Muscle of leg (tissue), 11 donors: ENCODE measurements around the gene PJVK. TPM values are rescaled to one million over a fixed set of nuclear protein-coding genes. Genes with fewer than 3 reads are reported as not detected.

ENCODE experiments used
- DNase-seq: peaks from one replicate; pipeline ENCODE4 v3.0.0; 2013
- H3K27ac ChIP-seq: one replicate; pipeline ENCODE4 v1.5.1; 2013; ENCODE audit warnings: mild to moderate bottlenecking, low read length, control low read depth
- H3K27me3 ChIP-seq: one replicate; pipeline ENCODE4 v1.6.1; 2013; ENCODE audit warnings: low read length; ENCODE audit not compliant: control insufficient read depth, insufficient read depth
- H3K36me3 ChIP-seq: one replicate; pipeline ENCODE4 v1.6.1; 2013; ENCODE audit warnings: low read length; ENCODE audit not compliant: control insufficient read depth, insufficient read depth
- H3K4me1 ChIP-seq: one replicate; pipeline ENCODE4 v1.6.1; 2013; ENCODE audit warnings: low read length; ENCODE audit not compliant: control insufficient read depth, insufficient read depth
- H3K4me3 ChIP-seq: one replicate; pipeline ENCODE4 v1.5.1; 2013; ENCODE audit warnings: low read length, control low read depth
- H3K9me3 ChIP-seq: replicated peaks from 2 replicates; pipeline ENCODE4 v1.6.1; 2013; ENCODE audit warnings: low read depth, low read length; ENCODE audit not compliant: control insufficient read depth
- WGBS: methylation state at CpG from one replicate; pipeline ENCODE4 v1.1.5; 2013; ENCODE audit warnings: missing lambda C conversion rate; ENCODE audit not compliant: insufficient coverage; 5-methylcytosine and 5-hydroxymethylcytosine counted together
- polyA plus RNA-seq, 8 donors: library from polyadenylated mRNA; unstranded; fragments of 120-200 nt; gene quantifications; one replicate each; pipeline versions ENCODE4 v1.2.1 to v1.2.3, GENCODE V29; 2013; ENCODE audit warnings: inconsistent platforms in 1 of 8, low replicate concordance in 1 of 8; ENCODE audit not compliant: insufficient read length in 8 of 8, insufficient read depth in 1 of 8
- total RNA-seq: library from RNA; stranded (reverse); fragments of 120-200 nt; gene quantifications from one replicate; pipeline ENCODE4 v1.2.4, GENCODE V29; 2013

The PJVK gene
- total and polyA plus RNA-seq, 9 donors: 2.2 to 7.4 (median 4.5) TPM

- no CpG with 5 or more reads among the region's 2 CpGs for WGBS
- H3K4me1 ChIP-seq: no peaks in the 10 kb centered on the region
- H3K27me3 ChIP-seq: no peaks in the 10 kb centered on the region
- no peak overlapping the region for H3K27ac ChIP-seq
- H3K4me3 ChIP-seq: no peak overlapping the region
- peaks cover 3% of the 10 kb centered on the region for H3K9me3 ChIP-seq
- DNase-seq: no peak
- peaks cover 41% of the 10 kb centered on the region for H3K36me3 ChIP-seq
These were observed 23.7 kb upstream of the PJVK start for GRCh38 chr2:178427458-178427857.

- WGBS: no CpG with 5 or more reads among the region's 1 CpG
- Histone ChIP-seq H3K27ac (no peak overlapping the region), H3K4me1 (no peaks in the 10 kb centered on the region), H3K27me3 (no peaks in the 10 kb centered on the region), H3K4me3 (no peak overlapping the region), H3K36me3 (peaks cover 44% of the 10 kb centered on the region), H3K9me3 (peaks cover 3% of the 10 kb centered on the region)
- DNase-seq: no peak
These were observed 22.8 kb upstream of the PJVK start for GRCh38 chr2:178428396-178428806.

- DNase-seq: no peak
- Histone ChIP-seq H3K4me3 (no peak overlapping the region), H3K9me3 (peaks cover 3% of the 10 kb centered on the region), H3K27ac (no peak overlapping the region), H3K4me1 (no peaks in the 10 kb centered on the region), H3K36me3 (peaks cover 52% of the 10 kb centered on the region), H3K27me3 (no peaks in the 10 kb centered on the region)
These were observed 21.8 kb upstream of the PJVK start for GRCh38 chr2:178429336-178429735.

- Histone ChIP-seq H3K27ac (no peak overlapping the region), H3K4me3 (no peak overlapping the region), H3K27me3 (no peaks in the 10 kb centered on the region), H3K36me3 (peaks cover 40% of the 10 kb centered on the region), H3K4me1 (no peaks in the 10 kb centered on the region), H3K9me3 (no peaks in the 10 kb centered on the region)
- no peak for DNase-seq
- 83% methylated on average over 2 of the region's 2 CpGs for WGBS
These were observed 14.5 kb upstream of the PJVK start for GRCh38 chr2:178436662-178437061.

- Histone ChIP-seq H3K27ac (no peak overlapping the region), H3K4me3 (no peak overlapping the region), H3K9me3 (no peaks in the 10 kb centered on the region), H3K4me1 (no peaks in the 10 kb centered on the region), H3K36me3 (peaks cover 36% of the 10 kb centered on the region), H3K27me3 (no peaks in the 10 kb centered on the region)
- WGBS: no CpG with 5 or more reads among the region's 2 CpGs
- DNase-seq: no peak
These were observed 9.8 kb upstream of the PJVK start for GRCh38 chr2:178441426-178441825.

GRCh38 chr2:178448968-178449661 is 2.1 kb upstream of the PJVK start:
- no peak overlapping the region for H3K4me3 ChIP-seq
- H3K27me3 ChIP-seq: no peaks in the 10 kb centered on the region
- H3K4me1 ChIP-seq: peaks cover 18% of the 10 kb centered on the region
- H3K9me3 ChIP-seq: no peaks in the 10 kb centered on the region
- peaks cover 29% of the 10 kb centered on the region for H3K36me3 ChIP-seq
- WGBS: no CpG with 5 or more reads among the region's 4 CpGs
- peak; percentile 25 for DNase-seq
- H3K27ac ChIP-seq: peak overlapping the region; percentile 94

GRCh38 chr2:178449700-178450523 is 1.3 kb upstream of the PJVK start:
- H3K4me3 ChIP-seq: peak overlapping the region; percentile 81
- peak; percentile 76 for DNase-seq
- peak overlapping the region; percentile 94 for H3K27ac ChIP-seq
- WGBS: 9% methylated on average over 15 of the region's 18 CpGs
- no peaks in the 10 kb centered on the region for H3K9me3 ChIP-seq
- H3K27me3 ChIP-seq: no peaks in the 10 kb centered on the region
- peaks cover 29% of the 10 kb centered on the region for H3K36me3 ChIP-seq
- peaks cover 18% of the 10 kb centered on the region for H3K4me1 ChIP-seq

GRCh38 chr2:178450524-178450773 is 729 bp upstream of the PJVK start:
- Histone ChIP-seq H3K27ac (peak overlapping the region; percentile 94), H3K4me3 (peak overlapping the region; percentile 81), H3K27me3 (no peaks in the 10 kb centered on the region), H3K9me3 (no peaks in the 10 kb centered on the region), H3K36me3 (peaks cover 24% of the 10 kb centered on the region), H3K4me1 (peaks cover 18% of the 10 kb centered on the region)
- no peak for DNase-seq
- under 1% methylated on average over 24 of the region's 25 CpGs for WGBS

- Histone ChIP-seq H3K27me3 (no peaks in the 10 kb centered on the region), H3K4me1 (peaks cover 18% of the 10 kb centered on the region), H3K4me3 (no peak overlapping the region), H3K9me3 (no peaks in the 10 kb centered on the region), H3K27ac (no peak overlapping the region), H3K36me3 (peaks cover 12% of the 10 kb centered on the region)
- WGBS: no CpG with 5 or more reads among the region's 2 CpGs
- no peak for DNase-seq
These were observed 1.2 kb downstream of the PJVK start for GRCh38 chr2:178452334-178452733.

GRCh38 chr2:178452870-178453269 is 1.7 kb downstream of the PJVK start:
- peak; percentile 14 for DNase-seq
- Histone ChIP-seq H3K4me3 (no peak overlapping the region), H3K9me3 (no peaks in the 10 kb centered on the region), H3K27me3 (no peaks in the 10 kb centered on the region), H3K27ac (no peak overlapping the region), H3K4me1 (peaks cover 18% of the 10 kb centered on the region), H3K36me3 (peaks cover 11% of the 10 kb centered on the region)
- 80% methylated on average over 1 of the region's 5 CpGs for WGBS
